Inferior parietal cortex (tissue), 1 donor: ENCODE results near the gene ADAP1.
"Not testable (repeated sequence)": the region's sequence is repeated elsewhere in the genome, so short reads cannot be mapped to it uniquely, and the experiment has no call there.

Source experiments
- DNase-seq: peaks from one replicate; pipeline ENCODE4 v3.0.0-alpha.2; 2016; ENCODE audit errors: extremely low spot score

Gene ADAP1

GRCh38 chr7:909358-910329 is 44.8 kb downstream of the ADAP1 start:
- no peak for DNase-seq

- not testable (repeated sequence) for DNase-seq
Observed at GRCh38 chr7:908591-909357, 45.7 kb downstream of the ADAP1 start.

- DNase-seq = no peak
Observed at GRCh38 chr7:908159-908581, 46.3 kb downstream of the ADAP1 start.

- DNase-seq = no peak
Observed at GRCh38 chr7:907158-907980, 47.1 kb downstream of the ADAP1 start.

GRCh38 chr7:906776-907157 is 47.7 kb downstream of the ADAP1 start:
- no peak for DNase-seq

GRCh38 chr7:904847-905246 is 49.6 kb downstream of the ADAP1 start:
- no peak for DNase-seq

GRCh38 chr7:903921-904755 is 50.3 kb downstream of the ADAP1 start:
- DNase-seq = no peak

GRCh38 chr7:902996-903395 is 51.5 kb downstream of the ADAP1 start:
- no peak for DNase-seq

- no peak for DNase-seq
Observed at GRCh38 chr7:901388-902154, 52.9 kb downstream of the ADAP1 start.

- no peak for DNase-seq
Observed at GRCh38 chr7:901041-901387, 53.5 kb downstream of the ADAP1 start.

- no peak for DNase-seq
Observed at GRCh38 chr7:900331-901040, 54.0 kb downstream of the ADAP1 start.

GRCh38 chr7:899806-900205 is 54.7 kb downstream of the ADAP1 start:
- no peak for DNase-seq

- DNase-seq = no peak
Observed at GRCh38 chr7:898855-899681, 55.4 kb downstream of the ADAP1 start.

GRCh38 chr7:898460-898854 is 56.0 kb downstream of the ADAP1 start:
- DNase-seq = no peak

GRCh38 chr7:897771-898376 is 56.6 kb downstream of the ADAP1 start:
- DNase-seq = no peak

GRCh38 chr7:897086-897485 is 57.4 kb downstream of the ADAP1 start:
- DNase-seq = no peak

- no peak for DNase-seq
Observed at GRCh38 chr7:896346-897075, 58.0 kb downstream of the ADAP1 start.
